GM12878 (cell line): ENCODE results near the gene SLC24A3. TPM values are rescaled to one million over a fixed set of nuclear protein-coding genes. Genes with fewer than 3 reads are reported as not detected.

Experiments
- ATAC-seq: fragments of 200-7000 bp; cut with Tn5 transposase; 3 replicates; pipeline ENCODE4 v1.9.1; 2020; ENCODE audit warnings: mild to moderate bottlenecking, moderate library complexity
- BruUV-seq: library from RNA; stranded (reverse); fragments of 400-500 nt; replicated peaks from 2 replicates; lab custom pipeline; 2021; lab: Mats Ljungman, UMichigan
- CTCF ChIA-PET: fragments of 300-600 bp; sonication (Branson Sonifier 250); formaldehyde crosslinking; extraction: SDS; loops from one replicate; lab custom pipeline; 2021; ENCODE audit warnings: inconsistent platforms; lab: Yijun Ruan, JAX
- POLR2A ChIA-PET: fragments of 350-600 bp; formaldehyde crosslinking; extraction: SDS; loops from one replicate; lab custom pipeline; 2021; ENCODE audit warnings: inconsistent platforms; lab: Charles Lee
- RAD21 ChIA-PET: fragments of 300-600 bp; sonication (Branson Sonifier 250); formaldehyde crosslinking; loops from one replicate; lab custom pipeline; 2023; ENCODE audit warnings: antibody characterized with exemption; ENCODE audit not compliant: unreplicated experiment; lab: Charles Lee
- SMC1A ChIA-PET: fragments of 300-600 bp; sonication (Branson Sonifier 250); formaldehyde crosslinking; loops from one replicate; lab custom pipeline; 2023; ENCODE audit not compliant: unreplicated experiment, uncharacterized antibody; lab: Charles Lee
- DNase-seq: peaks from one replicate; pipeline ENCODE4 v3.0.0-alpha.2; 2011; ENCODE audit warnings: low read depth, low spot score
- FAIRE-seq: peaks from 3 replicates; lab custom pipeline; 2011; peaks lifted over from hg19 to GRCh38; lab: Jason Lieb, UNC
- H2AFZ ChIP-seq: 2 replicates; pipeline ENCODE4 v1.6.0; 2011; ENCODE audit warnings: low read depth, low read length, control low read depth; ENCODE audit not compliant: control insufficient read depth
- H3K27ac ChIP-seq: 2 replicates; pipeline ENCODE4 v1.5.1; 2011; ENCODE audit warnings: control low read depth; ENCODE audit not compliant: control insufficient read depth, insufficient read depth
- H3K27me3 ChIP-seq, 2 experiments: replicated peaks in 1 of 2; 2 replicates each; pipeline versions ENCODE4 v1.6.0 to v1.6.1; 2011; ENCODE audit warnings: low read length in 1 of 2; ENCODE audit not compliant: control insufficient read depth in 2 of 2, insufficient read depth in 2 of 2
- H3K36me3 ChIP-seq, 2 experiments: 2 replicates each; pipeline ENCODE4 v1.5.1; 2011; ENCODE audit warnings: low read length in 1 of 2; ENCODE audit not compliant: control insufficient read depth in 2 of 2, insufficient read depth in 2 of 2
- H3K4me1 ChIP-seq: 2 replicates; pipeline ENCODE4 v1.6.1; 2011; ENCODE audit warnings: mild to moderate bottlenecking, low read length, moderate library complexity, mixed read lengths; ENCODE audit not compliant: control insufficient read depth, insufficient read depth
- H3K4me2 ChIP-seq: 2 replicates; pipeline ENCODE4 v1.6.0; 2011; ENCODE audit warnings: control low read depth; ENCODE audit not compliant: control insufficient read depth, insufficient read depth
- H3K4me3 ChIP-seq: fragments of 200-600 bp; sonication (generic); 2 replicates; pipeline ENCODE4 v1.5.1; 2016
- H3K79me2 ChIP-seq: 2 replicates; pipeline ENCODE4 v1.6.0; 2011; ENCODE audit warnings: low read length; ENCODE audit not compliant: control insufficient read depth, insufficient read depth
- H3K9ac ChIP-seq: 2 replicates; pipeline ENCODE4 v1.8.0; 2011; ENCODE audit warnings: low read length, control low read depth, mixed read lengths; ENCODE audit not compliant: control insufficient read depth, insufficient read depth
- H3K9me3 ChIP-seq: replicated peaks from 3 replicates; pipeline ENCODE4 v1.5.1; 2011; ENCODE audit warnings: mild to moderate bottlenecking, low read length; ENCODE audit not compliant: control insufficient read depth, insufficient read depth
- H4K20me1 ChIP-seq: 2 replicates; pipeline ENCODE4 v1.6.0; 2011; ENCODE audit not compliant: control insufficient read depth, insufficient read depth
- CBFB ChIP-seq: IDR thresholded peaks from 2 replicates; pipeline ENCODE4 v1.6.1; 2016; ENCODE audit warnings: antibody characterized with exemption, low read depth
- CHD1 ChIP-seq: IDR thresholded peaks from 2 replicates; pipeline ENCODE4 v1.6.1; 2012; ENCODE audit warnings: low read depth, low read length, improper control_type of control experiment
- HDAC2 ChIP-seq: fragments of 200-600 bp; sonication (generic); IDR thresholded peaks from 2 replicates; pipeline ENCODE4 v1.6.1; 2017
- IRF5 ChIP-seq: fragments of 450-650 bp; IDR thresholded peaks from 2 replicates; pipeline ENCODE4 v1.6.1; 2017; ENCODE audit warnings: borderline replicate concordance
- JUND ChIP-seq: IDR thresholded peaks from 2 replicates; pipeline ENCODE4 v1.6.1; 2012; ENCODE audit warnings: low read depth, mild to moderate bottlenecking, low read length, improper control_type of control experiment, moderate library complexity
- NFIC ChIP-seq: IDR thresholded peaks from 2 replicates; pipeline ENCODE4 v1.6.1; 2012; ENCODE audit warnings: low read depth, mild to moderate bottlenecking, inconsistent platforms, low read length, moderate library complexity
- PRDM15 ChIP-seq: fragments of 450-650 bp; formaldehyde crosslinking; IDR thresholded peaks from 2 replicates; pipeline ENCODE4 v1.4.0; 2020; ENCODE audit warnings: mild to moderate bottlenecking, moderate library complexity
- TARDBP ChIP-seq: IDR thresholded peaks from 2 replicates; pipeline ENCODE4 v1.6.1; 2016; ENCODE audit warnings: borderline replicate concordance
- USF2 ChIP-seq: IDR thresholded peaks from 2 replicates; pipeline ENCODE4 v1.6.1; 2011; ENCODE audit warnings: low read depth, low read length, improper control_type of control experiment, borderline replicate concordance
- ZNF207 ChIP-seq: fragments of 450-650 bp; IDR thresholded peaks from 2 replicates; pipeline ENCODE4 v1.6.1; 2014; ENCODE audit warnings: antibody characterized with exemption, mild to moderate bottlenecking, borderline replicate concordance
- ZNF384 ChIP-seq: IDR thresholded peaks from 2 replicates; pipeline ENCODE4 v1.6.1; 2012; ENCODE audit warnings: low read depth, mild to moderate bottlenecking, low read length, improper control_type of control experiment, borderline replicate concordance
- WGBS: methylation state at CpG from one replicate; pipeline ENCODE4 v1.1.6; 2016; ENCODE audit warnings: low lambda C conversion rate; ENCODE audit not compliant: insufficient replicate concordance, insufficient coverage; ENCODE audit errors: missing lambda C conversion rate; 5-methylcytosine and 5-hydroxymethylcytosine counted together
- in situ Hi-C: fragments of 300-500 bp; cut with MboI; formaldehyde crosslinking; loops from 9 replicates; pipeline ENCODE4 v1.14.3; 2018; ENCODE audit warnings: mixed read lengths
- intact Hi-C: fragments of 100-400 bp; cut with micrococcal nuclease; formaldehyde crosslinking; loops from one replicate; pipeline ENCODE4 v1.14.2; 2022; ENCODE audit not compliant: unreplicated experiment
- polyA plus RNA-seq, 11 experiments: library from polyadenylated mRNA; depleted of rRNA in 4 of 11; unstranded in 6 of 11; stranded (reverse) in 5 of 11; fragments of >200 nt; fragmentation: Nextera tagmentation in 4 of 11; fragmentation: Illumina TruSeq in 1 of 11; extraction: Ambion mirVana in 4 of 11; extraction: Trizol in 1 of 11; gene quantifications; 1 replicate in 1 of 11; 2 replicates in 10 of 11; pipeline versions ENCODE4 v1.2.1 to v1.2.3, GENCODE V29; 2011 to 2016; ENCODE audit warnings: inconsistent platforms in 2 of 11, missing spikeins in 2 of 11, low read depth in 1 of 11
- total RNA-seq, 4 experiments: library from RNA; depleted of rRNA in 3 of 4; stranded (reverse); fragments of >200 nt in 3 of 4; fragmentation: Illumina TruSeq in 1 of 4; extraction: Trizol in 1 of 4; gene quantifications; 2 replicates each; pipeline versions ENCODE4 v1.2.1 to v1.2.3, GENCODE V29; 2013 to 2021

Gene SLC24A3
- total and polyA plus RNA-seq, 10 of the 15 experiments (the other 5 are each of a cell fraction or from before 2014, with no cell fraction given), result 0.04 TPM; not detected in 9

- no peaks in the 10 kb centered on the region for H3K9me3 ChIP-seq
- TF ChIP-seq HDAC2, result no peak
- TF ChIP-seq TARDBP, result no peak
- no peak for TF ChIP-seq ZNF207
- no peak for TF ChIP-seq PRDM15 (CRISPR knock-in tag)
- no peak for TF ChIP-seq CBFB
- TF ChIP-seq JUND, result no peak
- no peak for TF ChIP-seq ZNF384
- TF ChIP-seq CHD1, result no peak
- TF ChIP-seq USF2, result no peak
- TF ChIP-seq NFIC, result no peak
- TF ChIP-seq IRF5, result no peak
- ChIA-PET RAD21 (no interaction called here), POLR2A (no interaction called here), CTCF (no interaction called here), SMC1A (no interaction called here)
- H3K27me3 ChIP-seq, result peaks cover 2 to 4% of the 10 kb centered on the region in 2 experiments; a peak in 1 of 4 replicates
- intact Hi-C loops (no loop called here), in situ Hi-C loops (no loop called here)
- H3K79me2 ChIP-seq, result no peaks in the 10 kb centered on the region
- no peak for DNase-seq
- H3K4me2 ChIP-seq, result no peak overlapping the region
- H2AFZ ChIP-seq, result no peak overlapping the region
- no peaks in the 10 kb centered on the region for H3K36me3 ChIP-seq
- H3K4me3 ChIP-seq, result no peak overlapping the region
- no peak for FAIRE-seq
- no peak overlapping the region for H3K9ac ChIP-seq
- no TSS peak for BruUV-seq
- 0 out of 2 replicates have a peak, but pooled peaks cover 3% of the 10 kb centered on the region for H4K20me1 ChIP-seq
- no peaks in the 10 kb centered on the region for H3K4me1 ChIP-seq
- WGBS, result 1% methylated on average over 7 of the region's 7 CpGs
- no peak for ATAC-seq
- H3K27ac ChIP-seq, result no peak overlapping the region
Observed at GRCh38 chr20:19336631-19337030, 124.2 kb downstream of the SLC24A3 start.
